Astrocyte of the spinal cord (primary cell): Measurements from ENCODE around the gene STAB2.
"Not testable (repeated sequence)": the region's sequence is repeated elsewhere in the genome, so short reads cannot be mapped to it uniquely, and the experiment has no call there.

Source experiments
- DNase-seq: peaks from one replicate; pipeline ENCODE4 v3.0.0; 2011; ENCODE audit warnings: low read depth, low spot score
- H3K4me3 ChIP-seq: 2 replicates; pipeline ENCODE4 v1.5.1; 2011; ENCODE audit warnings: low read depth, mild to moderate bottlenecking, low read length, moderate library complexity
- in situ Hi-C: cut with HindIII; loops from 2 replicates; pipeline ENCODE4 v1.10.0; 2017; ENCODE audit warnings: low sequenced_read_pairs
- TF ChIP-seq, protein P1 (sequence below): IDR thresholded peaks from 2 replicates; pipeline ENCODE4 v1.5.1; 2012; ENCODE audit warnings: low read depth, mild to moderate bottlenecking, low read length, inconsistent platforms

Gene STAB2

DNA sequence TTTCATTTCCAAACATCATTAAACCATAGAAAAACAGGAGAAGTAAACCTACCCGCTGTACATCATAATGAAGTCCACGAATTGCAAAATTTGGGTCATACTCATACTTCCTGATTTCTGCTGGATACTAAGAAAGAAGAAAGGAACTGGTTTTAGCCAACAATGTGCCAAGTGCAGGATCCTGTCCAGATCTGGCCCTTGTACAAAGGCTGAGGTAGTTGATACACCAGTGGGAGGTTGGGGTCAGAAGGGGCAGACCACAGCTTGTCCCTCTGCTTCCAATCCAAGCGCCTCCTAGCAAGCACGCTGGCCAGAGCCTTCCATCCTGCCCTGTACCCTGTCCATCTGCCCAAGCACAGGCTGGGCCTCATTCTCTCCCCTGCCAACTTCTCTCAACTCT lies 219.7 kb downstream of the STAB2 start:
- TF ChIP-seq, protein P1, sequence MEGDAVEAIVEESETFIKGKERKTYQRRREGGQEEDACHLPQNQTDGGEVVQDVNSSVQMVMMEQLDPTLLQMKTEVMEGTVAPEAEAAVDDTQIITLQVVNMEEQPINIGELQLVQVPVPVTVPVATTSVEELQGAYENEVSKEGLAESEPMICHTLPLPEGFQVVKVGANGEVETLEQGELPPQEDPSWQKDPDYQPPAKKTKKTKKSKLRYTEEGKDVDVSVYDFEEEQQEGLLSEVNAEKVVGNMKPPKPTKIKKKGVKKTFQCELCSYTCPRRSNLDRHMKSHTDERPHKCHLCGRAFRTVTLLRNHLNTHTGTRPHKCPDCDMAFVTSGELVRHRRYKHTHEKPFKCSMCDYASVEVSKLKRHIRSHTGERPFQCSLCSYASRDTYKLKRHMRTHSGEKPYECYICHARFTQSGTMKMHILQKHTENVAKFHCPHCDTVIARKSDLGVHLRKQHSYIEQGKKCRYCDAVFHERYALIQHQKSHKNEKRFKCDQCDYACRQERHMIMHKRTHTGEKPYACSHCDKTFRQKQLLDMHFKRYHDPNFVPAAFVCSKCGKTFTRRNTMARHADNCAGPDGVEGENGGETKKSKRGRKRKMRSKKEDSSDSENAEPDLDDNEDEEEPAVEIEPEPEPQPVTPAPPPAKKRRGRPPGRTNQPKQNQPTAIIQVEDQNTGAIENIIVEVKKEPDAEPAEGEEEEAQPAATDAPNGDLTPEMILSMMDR = no peak
- in situ Hi-C loops = no loop called here
- no peak for DNase-seq
- H3K4me3 ChIP-seq = no peak overlapping the region

- DNase-seq = no peak
- H3K4me3 ChIP-seq = no peak overlapping the region
- TF ChIP-seq, protein P1 = no peak
- in situ Hi-C loops = no loop called here
These were observed 220.6 kb downstream of the STAB2 start for GRCh38 chr12:103807561-103808238.

DNA sequence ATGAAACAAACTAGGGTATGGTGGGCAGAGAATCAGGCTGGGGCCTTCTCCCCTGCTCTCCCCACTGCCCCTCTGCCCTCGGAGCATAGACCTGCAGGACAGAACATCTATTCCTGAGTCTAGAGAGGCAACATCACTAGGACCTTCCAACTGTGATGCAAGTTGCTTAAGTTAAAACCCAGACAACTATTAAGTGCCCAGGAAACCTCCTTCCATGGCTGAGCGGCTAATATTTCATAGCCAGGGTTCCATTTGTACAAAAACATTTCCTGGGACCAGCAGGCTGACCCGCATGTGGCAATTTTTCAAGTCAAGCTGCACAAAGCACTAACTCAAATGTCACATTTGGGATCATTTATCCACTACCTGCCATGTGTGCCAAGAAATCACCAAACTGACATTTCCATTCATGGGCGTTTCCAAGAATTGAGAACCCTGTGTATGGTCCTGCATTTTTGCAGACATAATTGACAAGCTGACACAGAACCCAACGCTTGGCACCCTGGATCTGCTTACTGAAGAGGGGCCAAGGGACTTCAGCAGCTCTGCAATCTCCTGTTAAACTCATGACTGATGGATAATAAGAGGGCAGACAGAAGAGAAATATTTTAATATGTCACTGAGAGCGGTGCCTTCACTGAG lies 221.3 kb downstream of the STAB2 start:
- in situ Hi-C loops = no loop called here
- H3K4me3 ChIP-seq = no peak overlapping the region
- no peak for DNase-seq
- TF ChIP-seq, protein P1 = no peak

DNA sequence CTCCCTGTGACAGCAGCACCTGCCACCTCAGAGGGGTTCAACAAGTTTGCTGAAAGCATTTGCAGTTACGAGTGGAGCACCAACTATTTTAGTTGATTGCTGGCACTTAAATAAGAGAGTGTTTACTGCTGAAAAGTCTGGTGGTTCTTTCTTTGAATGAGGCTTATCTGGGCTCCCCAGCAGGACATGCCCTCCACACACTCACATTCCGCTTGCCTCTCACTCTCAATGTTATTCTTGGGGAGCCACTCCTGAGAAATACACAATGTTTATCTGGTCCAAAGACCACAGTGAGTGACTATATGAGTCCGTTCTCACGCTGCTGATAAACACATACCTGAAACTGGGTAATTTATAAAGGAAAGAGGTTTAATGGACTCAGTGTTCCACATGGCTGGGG lies 222.1 kb downstream of the STAB2 start:
- no peak overlapping the region for H3K4me3 ChIP-seq
- TF ChIP-seq, protein P1 = no peak
- in situ Hi-C loops = no loop called here
- DNase-seq = no peak

DNA sequence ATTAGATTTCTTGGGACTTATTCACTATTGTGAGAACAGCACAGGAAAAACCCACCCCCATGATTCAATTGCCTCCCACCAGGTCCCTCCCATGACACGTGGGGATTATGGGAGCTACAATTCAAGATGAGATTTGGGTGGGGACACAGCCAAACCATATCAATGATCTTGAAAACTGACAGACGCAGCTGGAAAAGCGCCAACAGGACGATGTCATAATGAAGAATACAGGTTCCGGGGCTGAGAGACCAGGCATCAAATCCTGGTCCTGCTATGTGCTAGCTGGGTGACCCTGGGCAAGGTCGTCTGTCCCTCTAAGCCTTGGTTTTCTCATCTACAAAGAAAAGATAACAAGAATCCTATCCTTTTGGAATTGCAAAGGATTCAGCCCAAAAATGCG lies 222.6 kb downstream of the STAB2 start:
- H3K4me3 ChIP-seq, in situ Hi-C loops, DNase-seq: not testable (repeated sequence)

DNA sequence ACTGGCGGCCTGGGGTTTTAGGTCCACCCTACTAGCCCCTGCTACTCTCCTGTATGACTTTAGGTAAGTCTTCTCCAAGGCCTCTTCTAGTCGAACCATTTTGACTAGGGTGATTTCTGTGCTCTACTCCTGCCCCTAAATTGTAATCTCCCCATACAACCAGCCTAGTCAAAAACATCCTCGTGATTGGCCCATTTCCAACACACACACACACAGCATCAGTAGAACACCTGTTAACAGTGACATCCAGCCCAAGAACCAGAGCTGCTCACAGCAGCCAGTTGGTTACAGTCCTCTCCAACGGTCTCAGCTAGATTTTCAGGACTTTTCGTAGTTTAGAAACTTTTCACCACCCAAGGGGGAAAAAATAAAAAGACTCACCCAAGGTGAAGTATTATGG lies 223.0 kb downstream of the STAB2 start:
- in situ Hi-C loops = no loop called here
- no peak for DNase-seq
- H3K4me3 ChIP-seq = no peak overlapping the region
- TF ChIP-seq, protein P1 = no peak

GRCh38 chr12:103811791-103812190 lies 224.7 kb downstream of the STAB2 start:
- no peak overlapping the region for H3K4me3 ChIP-seq
- TF ChIP-seq, protein P1 = no peak
- no peak for DNase-seq
- in situ Hi-C loops = no loop called here
